IPS-15b (cell line): ENCODE results near the gene PKNOX1.
"Not testable (repeated sequence)": the region's sequence is repeated elsewhere in the genome, so short reads cannot be mapped to it uniquely, and the experiment has no call there.

ENCODE experiments used
- H3K27me3 ChIP-seq: one replicate; pipeline ENCODE4 v1.6.1; 2013; ENCODE audit warnings: low read length; ENCODE audit not compliant: control insufficient read depth, insufficient read depth
- H3K36me3 ChIP-seq: one replicate; pipeline ENCODE4 v1.6.1; 2013; ENCODE audit warnings: low read length; ENCODE audit not compliant: control insufficient read depth, insufficient read depth
- H3K4me1 ChIP-seq: one replicate; pipeline ENCODE4 v1.6.1; 2013; ENCODE audit warnings: mild to moderate bottlenecking, low read length; ENCODE audit not compliant: control insufficient read depth, insufficient read depth
- H3K4me3 ChIP-seq: one replicate; pipeline ENCODE4 v1.5.1; 2013; ENCODE audit warnings: low read depth, low read length
- H3K9ac ChIP-seq: one replicate; pipeline ENCODE4 v1.6.1; 2013; ENCODE audit warnings: low read depth, mild to moderate bottlenecking, low read length
- H3K9me3 ChIP-seq: one replicate; pipeline ENCODE4 v1.6.1; 2013; ENCODE audit warnings: mild to moderate bottlenecking, low read length; ENCODE audit not compliant: control insufficient read depth, insufficient read depth

Gene PKNOX1

GRCh38 chr21:43029785-43030184, 55.4 kb downstream of the PKNOX1 start:
- Histone ChIP-seq H3K9ac (no peak overlapping the region), H3K4me3 (no peak overlapping the region), H3K27me3 (no peaks in the 10 kb centered on the region), H3K9me3 (no peaks in the 10 kb centered on the region), H3K36me3 (peaks cover 16% of the 10 kb centered on the region), H3K4me1 (no peaks in the 10 kb centered on the region)

- Histone ChIP-seq H3K4me1 (no peaks in the 10 kb centered on the region), H3K9me3 (no peaks in the 10 kb centered on the region), H3K36me3 (peaks cover 16% of the 10 kb centered on the region), H3K9ac (no peak overlapping the region), H3K4me3 (no peak overlapping the region), H3K27me3 (no peaks in the 10 kb centered on the region)
These were observed 56.8 kb downstream of the PKNOX1 start for GRCh38 chr21:43031121-43031619.

- no peak overlapping the region for H3K9ac ChIP-seq
- no peak overlapping the region for H3K4me3 ChIP-seq
- H3K4me1 ChIP-seq, result no peaks in the 10 kb centered on the region
- H3K27me3 ChIP-seq, result no peaks in the 10 kb centered on the region
- no peaks in the 10 kb centered on the region for H3K9me3 ChIP-seq
- peaks cover 11% of the 10 kb centered on the region for H3K36me3 ChIP-seq
These were observed 59.7 kb downstream of the PKNOX1 start for GRCh38 chr21:43034101-43034500.

- Histone ChIP-seq H3K27me3 (no peaks in the 10 kb centered on the region), H3K4me1 (no peaks in the 10 kb centered on the region), H3K9me3 (no peaks in the 10 kb centered on the region), H3K4me3 (no peak overlapping the region), H3K36me3 (peaks cover 9% of the 10 kb centered on the region), H3K9ac (no peak overlapping the region)
These were observed 60.5 kb downstream of the PKNOX1 start for GRCh38 chr21:43034826-43035225.

GRCh38 chr21:43036889-43037288, 62.5 kb downstream of the PKNOX1 start:
- H3K27me3 ChIP-seq, H3K36me3 ChIP-seq, H3K9ac ChIP-seq, H3K4me1 ChIP-seq, H3K9me3 ChIP-seq, H3K4me3 ChIP-seq: not testable (repeated sequence)

GRCh38 chr21:43037918-43038658, 63.7 kb downstream of the PKNOX1 start:
- not testable (repeated sequence) for H3K27me3 ChIP-seq, H3K4me1 ChIP-seq, H3K9ac ChIP-seq, H3K36me3 ChIP-seq, H3K4me3 ChIP-seq, H3K9me3 ChIP-seq

- not testable (repeated sequence) for H3K4me3 ChIP-seq, H3K27me3 ChIP-seq, H3K4me1 ChIP-seq, H3K9ac ChIP-seq, H3K36me3 ChIP-seq, H3K9me3 ChIP-seq
These were observed 64.3 kb downstream of the PKNOX1 start for GRCh38 chr21:43038659-43039044.

- H3K36me3 ChIP-seq, H3K9me3 ChIP-seq, H3K9ac ChIP-seq, H3K27me3 ChIP-seq, H3K4me1 ChIP-seq, H3K4me3 ChIP-seq: not testable (repeated sequence)
These were observed 67.8 kb downstream of the PKNOX1 start for GRCh38 chr21:43042169-43042568.

GRCh38 chr21:43043291-43043690, 68.9 kb downstream of the PKNOX1 start:
- H3K9me3 ChIP-seq, H3K4me3 ChIP-seq, H3K36me3 ChIP-seq, H3K27me3 ChIP-seq, H3K9ac ChIP-seq, H3K4me1 ChIP-seq: not testable (repeated sequence)

GRCh38 chr21:43044547-43044946, 70.2 kb downstream of the PKNOX1 start:
- H3K4me3 ChIP-seq, H3K9me3 ChIP-seq, H3K36me3 ChIP-seq, H3K27me3 ChIP-seq, H3K4me1 ChIP-seq, H3K9ac ChIP-seq: not testable (repeated sequence)

GRCh38 chr21:43045165-43045875, 71.0 kb downstream of the PKNOX1 start:
- H3K4me3 ChIP-seq, H3K27me3 ChIP-seq, H3K36me3 ChIP-seq, H3K9ac ChIP-seq, H3K4me1 ChIP-seq, H3K9me3 ChIP-seq: not testable (repeated sequence)
